Erythroblast (primary cell): ENCODE measurements around the gene CDHR1.

Source experiments
- DNase-seq, 2 experiments: peaks; one replicate each; lab custom pipeline; 2025; lab: John Stamatoyannopoulos, UW
- GATA1 ChIP-seq: IDR thresholded peaks from 2 replicates; pipeline ENCODE4 v1.6.1; 2011; ENCODE audit warnings: low read depth, mild to moderate bottlenecking, control low read depth, low read length, moderate library complexity
- POLR2A ChIP-seq: IDR thresholded peaks from 2 replicates; pipeline ENCODE4 v1.6.1; 2011; ENCODE audit warnings: mild to moderate bottlenecking, low read length

CDHR1 gene

GRCh38 chr10:84214612-84215235 lies 20.4 kb downstream of the CDHR1 start:
- TF ChIP-seq POLR2A (no peak), GATA1 (no peak)
- peak; percentile 46 to 55 for DNase-seq

GRCh38 chr10:84216834-84217233 lies 22.5 kb downstream of the CDHR1 start:
- TF ChIP-seq POLR2A (no peak), GATA1 (no peak)

GRCh38 chr10:84217746-84218145 lies 23.4 kb downstream of the CDHR1 start:
- no peak for DNase-seq
- TF ChIP-seq POLR2A = no peak
- TF ChIP-seq GATA1 = no peak

More at GRCh38 chr10:84216834-84217233, 22.5 kb downstream of the CDHR1 start:
- DNase-seq = no peak

GRCh38 chr10:84221916-84222315 lies 27.6 kb downstream of the CDHR1 start:
- no peak for TF ChIP-seq GATA1
- TF ChIP-seq POLR2A = no peak
- no peak for DNase-seq

GRCh38 chr10:84224411-84225028 lies 30.2 kb downstream of the CDHR1 start:
- TF ChIP-seq GATA1 (no peak), POLR2A (no peak)
- no peak for DNase-seq

- TF ChIP-seq POLR2A = no peak
- TF ChIP-seq GATA1 = no peak
These were observed 31.3 kb downstream of the CDHR1 start, which contains the start of gene LRIT2 for GRCh38 chr10:84225427-84226173. Gene LRIT2 (minus strand): TSS chr10:84225544. CDS start chr10:84225520, 24 bp downstream.

GRCh38 chr10:84226616-84227015 lies 32.3 kb downstream of the CDHR1 start:
- TF ChIP-seq POLR2A = no peak
- no peak for TF ChIP-seq GATA1
- no peak for DNase-seq

More at GRCh38 chr10:84225427-84226173, 31.3 kb downstream of the CDHR1 start, which contains the start of gene LRIT2:
- DNase-seq = no peak

GRCh38 chr10:84227810-84228209 lies 33.5 kb downstream of the CDHR1 start:
- TF ChIP-seq GATA1 = no peak
- TF ChIP-seq POLR2A = no peak
- no peak for DNase-seq

- DNase-seq = no peak
- no peak for TF ChIP-seq GATA1
- no peak for TF ChIP-seq POLR2A
These were observed 36.0 kb downstream of the CDHR1 start for GRCh38 chr10:84230359-84230758.

GRCh38 chr10:84232376-84232775 lies 38.0 kb downstream of the CDHR1 start:
- no peak for TF ChIP-seq GATA1
- no peak for TF ChIP-seq POLR2A
- DNase-seq = no peak

GRCh38 chr10:84233940-84234339 lies 39.6 kb downstream of the CDHR1 start:
- DNase-seq = no peak
- no peak for TF ChIP-seq GATA1
- TF ChIP-seq POLR2A = no peak

- no peak for TF ChIP-seq GATA1
- no peak for TF ChIP-seq POLR2A
- DNase-seq = no peak
These were observed 40.1 kb downstream of the CDHR1 start for GRCh38 chr10:84234479-84234878.

- TF ChIP-seq GATA1 (no peak), POLR2A (no peak)
- DNase-seq = no peak
These were observed 40.8 kb downstream of the CDHR1 start for GRCh38 chr10:84235096-84235495.

- no peak for DNase-seq
- no peak for TF ChIP-seq POLR2A
- no peak for TF ChIP-seq GATA1
These were observed 42.5 kb downstream of the CDHR1 start for GRCh38 chr10:84236807-84237198.
